Cortex of kidney (tissue), 1 donor: ENCODE measurements around the gene NAGS.
"Not testable (repeated sequence)": the region's sequence is repeated elsewhere in the genome, so short reads cannot be mapped to it uniquely, and the experiment has no call there.

Experiments used
- DNase-seq: peaks from one replicate; lab custom pipeline; 2025; lab: John Stamatoyannopoulos, UW

NAGS gene

DNA sequence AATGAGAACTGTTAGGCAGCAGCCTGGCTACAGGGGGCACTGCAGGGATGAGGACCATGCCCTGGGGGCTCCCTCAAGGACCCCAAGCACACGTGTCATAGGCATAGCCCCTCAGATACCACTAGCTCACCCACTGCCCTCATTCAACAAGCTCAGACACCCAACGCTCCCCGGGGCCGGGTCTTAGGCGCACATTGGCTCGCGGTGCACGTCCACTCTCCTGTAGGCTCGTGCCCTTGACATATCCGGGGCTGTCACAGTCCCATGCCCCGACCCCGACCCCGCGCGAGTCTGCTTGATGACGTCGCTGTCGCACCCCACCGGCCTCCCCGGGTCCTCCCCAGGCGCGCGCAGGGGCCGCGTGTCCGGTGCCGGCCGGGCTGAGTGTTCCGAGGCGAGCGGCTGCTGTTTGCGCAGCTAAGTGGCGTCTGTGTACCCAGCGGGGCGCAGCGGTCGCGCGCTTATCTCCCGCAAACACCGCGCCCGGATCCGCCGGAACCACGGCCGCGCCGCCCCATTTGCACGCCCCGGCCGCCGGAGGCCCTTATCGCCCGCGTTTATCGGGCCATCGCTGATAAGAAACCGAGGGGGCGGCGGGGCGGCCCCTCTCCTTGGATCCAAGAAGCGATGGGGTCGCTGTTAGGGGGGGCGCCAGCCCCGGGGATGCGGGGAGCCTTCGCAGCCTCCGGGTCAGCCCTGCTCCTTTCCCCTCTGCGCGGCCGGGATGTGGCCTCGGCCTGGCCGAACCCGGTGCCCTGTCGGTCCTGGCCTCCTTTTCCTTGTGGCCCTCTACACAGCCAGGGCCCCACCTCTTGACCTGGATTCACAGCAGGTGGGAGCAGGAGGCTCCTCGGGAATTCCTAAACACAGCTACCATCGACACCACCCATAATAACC lies 20.7 kb upstream of the NAGS start:
- no peak for DNase-seq

DNA sequence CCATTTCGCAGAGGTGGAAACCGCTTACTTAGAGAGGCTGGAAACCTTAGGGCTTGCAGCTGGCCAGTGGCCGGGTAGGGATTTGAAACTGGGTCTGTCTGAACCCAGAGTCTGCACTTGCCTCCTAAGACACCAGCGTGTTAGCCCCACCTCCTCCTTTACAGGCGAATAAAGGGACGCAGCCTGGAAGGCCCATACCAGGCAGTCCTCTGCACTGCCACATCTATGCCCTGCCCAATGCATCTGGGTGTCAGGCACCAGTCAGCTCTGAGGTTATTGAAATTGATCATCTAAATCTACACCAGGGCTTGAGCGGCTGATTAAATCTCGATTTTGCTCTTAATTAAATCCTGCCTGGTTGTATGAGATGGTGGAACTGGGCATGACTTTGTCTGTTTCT lies 19.9 kb upstream of the NAGS start:
- DNase-seq = no peak

DNA sequence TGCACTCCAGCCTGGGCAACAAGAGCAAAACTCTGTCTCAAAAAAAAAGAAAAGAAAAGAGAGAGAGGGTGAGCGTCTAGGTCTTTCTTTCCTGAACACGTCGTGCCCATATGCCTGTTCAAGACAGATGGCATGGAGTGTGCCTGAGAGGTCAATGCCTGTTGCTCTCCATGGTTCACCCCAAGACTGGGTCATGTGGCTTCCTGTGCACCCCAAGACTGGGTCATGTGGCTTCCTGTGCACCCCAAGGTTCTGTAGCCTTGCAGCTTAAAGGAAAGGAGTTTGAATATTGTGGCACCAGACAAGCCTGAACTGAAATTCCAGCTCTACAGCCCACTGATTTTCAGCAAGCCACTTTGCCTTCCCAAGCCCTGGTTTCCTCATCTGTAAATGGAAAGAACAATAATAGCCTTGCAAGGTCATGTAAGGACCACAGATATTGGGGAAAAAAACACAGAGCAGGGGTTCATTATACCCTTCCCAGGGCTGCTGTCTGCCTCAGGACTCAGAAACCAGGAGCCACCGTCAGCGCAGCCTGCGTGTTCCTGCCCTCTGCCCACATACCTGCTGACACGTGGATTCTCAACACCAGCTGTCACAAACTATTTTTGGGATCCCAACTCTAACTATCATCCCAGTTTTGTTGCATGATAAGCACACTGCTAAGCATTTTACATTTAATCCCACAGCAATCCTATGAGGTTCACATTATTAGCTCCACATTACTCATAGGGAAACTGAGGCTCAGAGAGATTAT lies 18.0 kb upstream of the NAGS start:
- DNase-seq = no peak

DNA sequence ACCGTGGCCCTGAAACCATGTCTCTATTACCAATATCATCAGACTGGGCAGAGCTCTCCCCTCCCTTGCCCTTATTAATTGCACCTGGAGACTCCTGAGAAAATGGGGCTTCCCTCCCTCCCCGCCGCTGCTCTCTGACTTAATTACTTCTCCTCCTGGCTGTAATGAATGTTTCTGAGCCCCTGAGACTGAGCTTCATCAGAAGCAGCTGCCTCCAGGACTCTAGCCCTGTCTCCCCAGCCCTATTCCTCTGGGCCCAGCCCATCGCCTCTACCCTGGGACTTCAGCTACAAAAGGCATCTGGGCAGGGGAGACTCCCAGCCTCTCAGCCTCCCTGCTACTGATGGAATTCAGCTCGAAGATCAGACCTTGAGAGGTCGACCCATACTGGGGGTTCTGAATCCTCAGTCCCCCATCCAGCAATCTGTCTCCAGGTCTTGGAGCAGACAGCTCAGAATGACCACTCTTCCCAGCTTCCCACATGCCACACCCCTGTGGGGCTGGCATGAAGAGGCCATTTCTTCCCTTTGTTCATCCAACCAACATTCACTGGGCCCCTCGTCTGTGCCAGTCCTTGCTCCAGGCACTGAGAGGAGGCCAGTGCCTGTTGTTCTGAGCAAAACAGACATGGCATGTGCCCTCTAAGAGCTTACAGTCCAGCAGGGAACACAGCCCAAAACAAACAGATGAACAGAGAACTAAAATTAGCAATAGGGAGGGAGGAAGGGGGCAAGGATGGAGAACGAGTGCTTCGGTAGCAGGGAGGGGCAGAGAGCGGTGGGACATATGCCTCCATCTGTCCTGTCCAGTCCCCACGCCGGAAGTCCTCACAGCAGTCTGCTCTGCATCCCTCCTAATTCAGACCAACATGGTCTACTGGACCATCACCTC lies 17.0 kb upstream of the NAGS start:
- no peak for DNase-seq

DNA sequence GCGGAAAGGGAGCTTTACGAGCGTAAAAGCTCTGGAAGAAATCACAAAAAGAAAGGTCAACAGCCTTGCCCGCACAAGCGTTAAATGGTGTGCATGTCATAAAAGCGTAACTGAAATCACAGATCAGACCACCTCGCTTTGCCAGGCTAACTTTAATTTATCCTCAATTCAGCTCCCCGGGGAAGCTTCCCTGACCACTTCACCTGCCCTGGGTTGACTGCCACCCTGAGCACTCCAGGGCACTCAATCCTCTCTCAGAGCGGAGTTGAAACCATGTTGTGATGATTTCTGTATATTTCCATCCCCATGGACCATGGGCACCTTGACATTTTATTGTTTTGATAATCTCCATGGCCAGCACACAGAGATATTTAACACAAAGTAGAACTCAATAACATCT lies 16.1 kb upstream of the NAGS start:
- no peak for DNase-seq

DNA sequence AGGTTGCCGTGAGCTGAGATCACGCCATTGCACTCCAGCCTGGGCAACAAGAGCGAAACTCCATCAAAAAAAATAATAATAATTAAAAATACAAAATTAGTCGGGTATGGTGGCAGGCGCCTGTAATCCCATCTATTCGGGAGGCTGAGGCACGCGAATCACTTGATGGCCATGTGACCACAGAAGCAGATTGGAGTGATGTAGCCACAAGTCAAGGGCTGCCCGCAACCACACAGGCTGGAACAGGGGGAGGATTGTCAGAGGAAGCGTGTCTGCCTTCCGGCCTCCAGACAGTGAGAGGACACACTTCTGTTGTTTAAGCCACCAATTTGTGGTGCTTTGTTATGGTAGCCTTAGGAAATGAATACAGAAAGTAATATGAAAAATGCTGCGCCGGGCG lies 11.8 kb upstream of the NAGS start:
- no peak for DNase-seq

DNA sequence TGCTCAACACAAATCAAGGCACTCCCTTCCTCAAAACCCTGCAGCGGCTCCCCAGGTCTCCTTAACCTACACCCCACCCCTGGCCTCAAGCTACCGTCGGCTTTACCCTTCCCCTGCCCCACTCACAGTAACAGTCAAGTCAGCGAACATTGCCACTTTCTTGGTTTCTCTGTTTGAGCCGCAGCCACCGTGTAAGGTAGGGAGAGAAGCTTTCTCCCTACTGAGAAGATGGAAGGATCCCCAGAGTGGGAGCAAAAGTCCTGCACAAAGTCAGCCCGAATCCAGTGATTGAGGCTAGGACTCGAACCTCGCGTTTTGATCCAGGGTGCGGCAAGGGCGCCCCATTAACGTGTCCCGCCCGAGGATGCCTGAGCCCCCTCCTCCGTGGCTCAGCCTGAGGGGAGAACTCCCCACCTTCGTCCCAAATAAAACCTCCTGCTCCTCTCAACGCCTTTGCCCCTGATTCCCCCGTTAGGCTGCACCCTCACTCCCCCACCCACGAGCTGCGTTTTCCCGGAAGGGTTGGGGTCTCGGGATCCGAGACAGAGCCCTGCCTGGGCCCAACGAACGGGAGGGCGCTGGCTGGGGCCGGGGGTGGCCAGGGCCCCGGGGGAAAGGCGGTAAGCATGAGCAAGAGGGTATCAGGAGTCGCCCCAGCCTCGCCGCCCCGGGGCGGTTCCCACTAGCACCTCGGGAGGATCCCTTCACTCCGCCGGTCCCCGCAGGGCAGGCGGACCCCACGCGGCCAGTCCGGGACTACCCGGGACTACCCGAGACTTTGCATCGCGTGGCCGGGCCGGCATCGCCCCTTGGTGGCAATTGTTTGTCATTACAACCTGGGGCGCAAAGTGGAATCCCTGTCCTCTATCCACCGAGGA lies 9.9 kb upstream of the NAGS start:
- DNase-seq = no peak

DNA sequence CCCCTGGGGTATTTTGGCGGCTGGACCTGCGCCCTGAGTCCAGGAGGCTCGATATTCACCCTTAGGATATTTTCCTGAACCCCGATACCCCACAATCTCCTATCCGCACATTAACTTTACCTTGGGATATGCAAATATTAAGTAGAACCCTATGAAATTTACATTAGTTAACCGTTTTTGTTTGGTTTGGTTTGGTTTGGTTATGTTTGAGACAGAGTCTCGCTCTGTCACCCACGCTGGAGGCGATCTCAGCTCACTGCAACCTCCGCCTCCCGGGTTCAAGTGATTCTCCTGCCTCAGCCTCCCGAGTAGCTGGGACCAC lies 9.3 kb upstream of the NAGS start:
- DNase-seq = no peak

DNA sequence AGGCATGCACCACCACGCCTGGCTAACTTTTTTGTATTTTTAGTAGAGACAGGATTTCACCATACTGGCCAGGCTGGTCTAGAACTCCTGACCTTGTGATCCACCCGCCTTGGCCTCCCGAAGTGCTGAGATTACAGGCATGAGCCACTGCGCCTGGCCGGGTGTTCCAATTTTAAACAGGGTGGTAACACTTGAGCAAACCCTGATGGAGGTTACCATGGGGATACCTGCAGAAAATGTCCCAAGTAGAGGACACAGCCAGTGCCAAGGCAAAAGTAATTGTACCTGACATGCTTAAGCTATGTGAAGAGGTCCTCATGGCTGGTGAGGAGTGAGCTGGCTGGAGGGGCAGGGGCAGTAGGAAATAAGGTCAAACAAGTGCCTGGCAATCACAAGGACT lies 7.2 kb upstream of the NAGS start:
- DNase-seq = not testable (repeated sequence)

DNA sequence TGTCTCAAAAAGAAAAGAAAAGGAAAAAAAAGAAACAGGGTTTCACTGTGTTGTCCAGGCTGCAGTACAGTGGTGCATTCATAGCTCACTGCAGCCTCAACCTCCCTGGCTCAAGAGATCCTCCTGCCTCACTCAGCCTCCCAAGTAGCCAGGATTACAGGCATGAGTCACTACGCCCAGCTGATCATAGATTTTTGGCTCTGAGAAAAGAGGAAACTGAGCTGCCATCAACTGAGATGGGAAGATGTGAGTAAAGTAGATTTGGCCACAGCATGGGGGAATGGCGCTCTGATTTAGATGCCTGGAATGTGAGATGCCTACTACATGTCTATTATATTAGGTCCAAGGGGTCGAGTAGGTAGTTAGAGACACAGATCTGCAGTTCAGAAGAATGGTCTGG lies 5.9 kb upstream of the NAGS start:
- DNase-seq = no peak

DNA sequence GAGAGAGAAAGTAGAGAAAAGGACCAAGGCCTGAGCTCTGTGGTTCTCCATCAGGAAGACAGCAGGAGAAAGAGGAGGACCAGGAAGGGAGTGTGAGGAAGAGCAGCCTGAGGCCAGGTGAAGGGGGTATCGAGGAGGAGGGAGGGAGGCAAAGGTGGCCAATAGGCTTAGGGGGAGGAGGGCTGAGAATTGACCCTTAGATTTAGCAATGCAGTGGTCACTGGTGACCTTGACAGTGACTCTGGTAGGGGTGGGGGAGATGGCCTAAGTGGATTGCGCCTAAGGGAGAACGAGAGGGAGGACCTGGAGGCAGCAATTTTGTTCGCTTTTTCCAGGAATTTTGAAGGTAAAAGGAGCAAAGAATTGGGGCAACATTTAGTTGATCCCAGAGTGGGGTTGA lies 5.4 kb upstream of the NAGS start:
- no peak for DNase-seq

DNA sequence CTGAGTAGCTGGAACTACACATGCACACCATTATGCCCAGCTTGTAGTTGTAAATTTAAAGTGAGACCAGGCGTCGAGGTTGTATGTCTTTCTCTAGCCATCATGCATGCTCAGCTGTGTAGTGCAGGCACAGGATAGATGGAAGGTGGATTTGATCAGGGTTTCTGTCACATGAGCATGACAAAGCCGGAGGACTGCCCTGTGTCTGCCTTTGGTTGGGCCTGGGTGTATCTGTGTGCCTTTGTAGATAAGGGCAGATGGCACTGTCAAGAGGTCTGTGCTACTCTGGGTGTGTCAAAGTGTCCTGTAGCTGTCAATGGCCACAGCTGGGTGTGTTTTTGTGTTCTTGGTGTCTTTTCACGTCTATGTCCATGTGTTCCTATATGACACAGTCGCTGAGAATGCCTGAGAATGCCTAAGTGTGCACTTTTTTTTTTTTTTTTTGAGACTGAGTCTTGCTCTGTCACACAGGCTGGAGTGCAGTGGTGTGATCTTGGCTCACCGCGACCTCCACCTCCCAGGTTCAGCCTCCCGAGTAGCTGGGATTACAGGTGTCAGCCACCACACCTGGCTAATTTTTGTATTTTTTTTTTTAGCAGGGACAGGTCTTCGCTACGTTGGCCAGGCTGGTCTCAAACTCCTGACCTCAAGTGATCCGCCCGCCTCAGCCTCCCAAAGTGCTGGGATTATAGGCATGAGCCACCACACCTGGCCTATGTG lies 4.1 kb upstream of the NAGS start:
- DNase-seq = no peak

DNA sequence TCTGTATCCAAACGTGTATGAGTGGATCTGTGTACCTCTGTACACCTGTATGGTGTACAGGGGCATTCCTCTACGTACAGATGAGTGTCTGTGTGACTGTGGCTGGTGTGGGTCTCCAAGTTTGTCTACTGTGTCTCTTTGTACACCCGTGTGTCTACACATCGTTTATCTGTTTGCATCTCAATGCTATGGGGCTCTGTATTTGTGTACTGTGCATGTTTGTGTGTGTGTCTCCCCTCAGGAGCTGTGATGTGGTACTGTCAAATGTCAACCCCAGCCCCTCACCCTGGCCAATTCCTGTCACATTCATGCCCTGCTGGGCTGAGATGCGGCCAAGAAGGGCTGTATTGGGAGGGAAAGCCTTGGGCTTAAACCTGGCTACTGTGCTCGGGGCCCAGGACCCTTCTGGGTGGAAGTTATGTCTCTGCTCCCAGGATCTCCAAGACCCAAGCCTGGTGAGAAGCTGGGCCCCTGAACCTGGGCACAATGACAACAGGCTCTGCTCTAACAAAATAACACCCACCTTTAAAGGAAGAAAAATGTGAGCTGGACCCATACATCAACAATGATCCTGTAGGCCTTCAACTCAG lies 3.5 kb upstream of the NAGS start:
- no peak for DNase-seq

DNA sequence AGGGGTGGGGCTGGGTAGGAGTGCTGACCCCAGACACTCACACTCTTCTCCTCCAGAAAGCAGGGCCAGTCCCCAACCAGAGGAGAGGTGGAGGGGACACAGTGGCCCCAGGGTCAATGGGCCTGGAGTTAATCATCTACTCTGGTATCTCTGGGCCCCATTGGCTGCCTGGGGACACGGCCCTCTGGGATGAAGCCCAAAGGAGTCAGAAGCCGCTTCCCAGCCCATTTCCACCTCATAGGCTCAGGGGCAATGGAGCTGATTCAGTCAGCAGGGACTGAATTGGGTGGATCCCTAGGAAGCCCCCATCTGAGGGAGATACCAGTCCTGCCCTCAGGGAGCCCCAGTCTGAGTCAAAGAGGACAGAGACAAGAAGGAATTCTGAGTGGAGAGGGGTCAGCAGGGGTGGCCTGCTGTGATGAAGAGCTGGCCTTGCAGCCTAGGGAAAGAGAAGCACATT lies 2.9 kb upstream of the NAGS start:
- DNase-seq = no peak

DNA sequence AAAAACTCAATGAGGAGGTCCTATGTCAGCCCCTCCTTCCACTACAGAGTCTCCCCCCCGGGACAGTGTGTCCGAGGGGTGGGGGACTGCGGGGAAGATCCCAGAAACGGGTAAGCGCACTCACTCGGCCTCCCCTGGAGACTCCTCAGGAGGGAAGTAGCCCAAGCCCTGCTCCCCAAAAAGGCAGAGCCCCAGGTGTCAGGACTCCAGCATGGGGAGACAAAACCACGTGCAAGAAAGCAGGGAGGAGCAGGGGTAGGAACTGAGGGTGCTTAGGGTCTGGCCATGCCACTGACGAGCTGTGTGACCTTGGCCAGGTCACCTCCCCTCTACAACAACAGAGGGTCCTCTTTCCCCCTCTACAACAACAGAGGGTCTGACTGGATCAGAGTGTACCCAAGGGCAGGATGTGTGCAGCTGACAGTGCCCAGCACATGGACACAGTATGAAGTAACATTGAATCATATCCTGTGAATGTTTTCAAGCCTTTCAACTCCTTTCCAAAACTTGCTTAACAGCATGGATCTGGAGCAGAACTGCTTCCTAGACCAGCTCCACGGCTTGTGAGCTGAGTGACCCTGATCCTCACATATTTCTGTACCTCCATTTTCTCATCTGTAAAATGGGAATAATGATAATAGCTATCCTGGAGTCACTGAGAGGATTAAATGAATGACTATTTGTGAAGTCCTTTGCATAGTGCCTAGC lies 2.1 kb upstream of the NAGS start:
- no peak for DNase-seq

DNA sequence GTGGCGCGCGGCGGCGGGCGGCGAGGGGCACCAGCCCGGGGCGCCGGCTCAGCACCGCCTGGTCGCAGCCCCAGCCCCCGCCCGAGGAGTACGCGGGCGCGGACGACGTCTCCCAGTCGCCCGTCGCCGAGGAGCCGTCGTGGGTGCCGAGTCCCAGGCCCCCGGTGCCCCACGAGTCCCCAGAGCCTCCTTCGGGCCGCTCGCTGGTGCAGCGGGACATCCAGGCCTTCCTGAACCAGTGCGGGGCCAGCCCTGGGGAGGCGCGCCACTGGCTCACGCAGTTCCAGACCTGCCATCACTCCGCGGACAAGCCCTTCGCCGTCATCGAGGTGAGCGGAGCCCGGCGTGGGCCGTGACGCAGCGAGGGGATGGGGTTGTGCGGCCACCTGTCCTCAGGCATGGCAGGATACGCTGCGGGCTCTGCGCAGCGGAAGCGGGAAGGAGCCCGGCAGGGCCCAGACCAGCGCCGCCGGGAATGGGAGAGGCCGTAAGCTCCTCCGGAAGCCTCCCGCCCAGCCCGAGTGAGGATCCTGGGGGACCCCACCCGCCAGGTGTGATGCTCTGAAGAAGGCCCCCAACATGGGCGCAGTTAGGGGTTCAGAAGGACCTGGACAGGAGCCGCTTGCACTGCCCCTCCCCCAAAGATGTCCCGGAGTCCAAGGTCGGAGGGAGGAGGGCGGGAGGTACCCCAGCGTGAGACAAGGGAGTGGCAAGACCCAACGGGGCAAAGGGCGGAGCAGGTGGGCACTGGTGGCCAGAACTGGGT lies 522 bp downstream of the NAGS start:
- no peak for DNase-seq

DNA sequence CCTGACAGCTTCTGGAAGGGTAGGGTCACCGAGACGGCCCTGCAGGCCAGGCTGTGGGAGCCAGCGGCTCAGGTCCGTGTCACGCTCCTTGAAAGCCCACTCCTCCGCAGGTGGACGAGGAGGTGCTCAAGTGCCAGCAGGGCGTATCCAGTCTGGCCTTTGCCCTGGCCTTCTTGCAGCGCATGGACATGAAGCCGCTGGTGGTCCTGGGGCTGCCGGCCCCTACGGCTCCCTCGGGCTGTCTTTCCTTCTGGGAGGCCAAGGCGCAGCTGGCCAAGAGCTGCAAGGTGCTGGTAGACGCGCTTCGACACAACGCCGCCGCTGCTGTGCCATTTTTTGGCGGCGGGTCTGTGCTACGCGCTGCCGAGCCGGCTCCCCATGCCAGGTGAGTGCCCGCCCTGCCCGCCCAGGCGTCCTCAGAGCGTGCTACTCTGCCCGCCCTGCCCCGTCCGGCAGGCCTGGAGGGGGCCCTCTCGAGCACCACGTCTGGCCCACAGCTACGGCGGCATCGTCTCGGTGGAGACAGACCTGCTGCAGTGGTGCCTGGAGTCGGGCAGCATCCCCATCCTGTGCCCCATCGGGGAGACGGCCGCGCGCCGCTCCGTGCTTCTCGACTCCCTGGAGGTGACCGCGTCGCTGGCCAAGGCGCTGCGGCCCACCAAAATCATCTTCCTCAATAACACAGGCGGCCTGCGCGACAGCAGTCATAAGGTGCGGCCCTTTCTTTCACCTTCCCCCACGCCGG lies 1.3 kb downstream of the NAGS start:
- no peak for DNase-seq

DNA sequence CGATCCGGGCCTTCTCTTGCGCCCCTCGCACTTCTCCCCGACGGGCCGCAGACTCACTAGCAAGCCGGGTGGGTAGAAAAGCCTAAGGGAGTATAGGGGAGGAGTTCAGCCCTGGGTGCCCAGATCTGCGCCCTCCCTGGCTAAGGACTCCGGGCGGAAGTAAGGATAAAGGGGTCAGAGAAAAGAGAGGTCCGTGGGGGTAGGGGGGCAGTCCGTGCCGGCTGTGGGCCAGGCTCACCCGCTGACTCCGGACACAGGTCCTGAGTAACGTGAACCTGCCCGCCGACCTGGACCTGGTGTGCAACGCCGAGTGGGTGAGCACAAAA lies 1.8 kb downstream of the NAGS start:
- DNase-seq = no peak
